GM12878 (cell line): Measurements from ENCODE around the gene ABCC11.

Experiments
- ASH2L ChIP-seq: fragments of 300-600, 200-600 bp; sonication (generic); IDR thresholded peaks from 2 replicates; pipeline ENCODE4 v1.6.1; 2017; ENCODE audit warnings: low read depth, mild to moderate bottlenecking, borderline replicate concordance
- ATF3 ChIP-seq: IDR thresholded peaks from 2 replicates; pipeline ENCODE4 v1.6.1; 2011; ENCODE audit warnings: low read depth, mild to moderate bottlenecking, low read length, moderate library complexity, borderline replicate concordance; ENCODE audit errors: extremely low read depth
- BRCA1 ChIP-seq: IDR thresholded peaks from 2 replicates; pipeline ENCODE4 v1.6.1; 2011; ENCODE audit warnings: low read depth, low read length, improper control_type of control experiment
- CTCF ChIP-seq, 3 experiments: IDR thresholded peaks in 2 of 3; conservative IDR thresholded peaks in 1 of 3; 2 replicates each; pipeline ENCODE4 v1.5.1; 2011; ENCODE audit warnings: low read depth in 3 of 3, low read length in 3 of 3, mild to moderate bottlenecking in 3 of 3, control low read depth in 2 of 3, moderate library complexity in 2 of 3, inconsistent platforms in 1 of 3, mixed read lengths in 1 of 3; ENCODE audit not compliant: control insufficient read depth in 2 of 3, insufficient read depth in 1 of 3; ENCODE audit errors: extremely low read depth in 1 of 3
- ESRRA ChIP-seq: IDR thresholded peaks from 2 replicates; pipeline ENCODE4 v1.6.1; 2012; ENCODE audit warnings: mild to moderate bottlenecking, low read length, improper control_type of control experiment
- JUNB ChIP-seq: IDR thresholded peaks from 2 replicates; pipeline ENCODE4 v1.6.1; 2016; ENCODE audit warnings: antibody characterized with exemption, mild to moderate bottlenecking
- POLR2A ChIP-seq: IDR thresholded peaks from 2 replicates; pipeline ENCODE4 v1.6.1; 2011; ENCODE audit warnings: low read depth, mild to moderate bottlenecking, low read length
- REST ChIP-seq: IDR thresholded peaks from 2 replicates; pipeline ENCODE4 v1.6.1; 2012; ENCODE audit warnings: mild to moderate bottlenecking, low read depth, low read length
- SIN3A ChIP-seq: IDR thresholded peaks from 2 replicates; pipeline ENCODE4 v1.6.1; 2012; ENCODE audit warnings: low read depth, low read length, improper control_type of control experiment
- STAT3 ChIP-seq: IDR thresholded peaks from 2 replicates; pipeline ENCODE4 v1.6.1; 2011; ENCODE audit warnings: low read depth, low read length, improper control_type of control experiment
- TCF12 ChIP-seq: IDR thresholded peaks from 2 replicates; pipeline ENCODE4 v1.6.1; 2011; ENCODE audit warnings: low read depth, mild to moderate bottlenecking, low read length
- ZBTB33 ChIP-seq: fragments of 450-650 bp; IDR thresholded peaks from 2 replicates; pipeline ENCODE4 v1.6.1; 2017; ENCODE audit warnings: mild to moderate bottlenecking

GRCh38 chr16:48276102-48276501 is 28.8 kb upstream of the ABCC11 start:
- TF ChIP-seq SIN3A (no peak), POLR2A (no peak), JUNB (no peak), ATF3 (no peak), REST (no peak), ESRRA (no peak), CTCF (IDR thresholded peaks at IDR 0.05 in 2 of 3, conservative IDR thresholded peaks at IDR 0.05 in 1 of 3; ENCODE audit: control insufficient read depth in 2 of 3, extremely low read depth in 1 of 3, insufficient read depth in 1 of 3, low read depth in 3 of 3, low read length in 3 of 3) (no peak), STAT3 (no peak), ZBTB33 (no peak), BRCA1 (no peak), ASH2L (no peak), TCF12 (no peak)
